HUES48 (cell line): ENCODE data around the gene SEBOX.
A peak's percentile ranks its signal among the peaks of the same experiment; 100 is the strongest.

ENCODE experiments used
- H3K27ac ChIP-seq: one replicate; pipeline ENCODE4 v1.7.0; 2013; ENCODE audit warnings: low read depth, low read length, inconsistent platforms
- H3K27me3 ChIP-seq: 2 replicates; pipeline ENCODE4 v1.6.1; 2013; ENCODE audit warnings: mild to moderate bottlenecking, low read length; ENCODE audit not compliant: control insufficient read depth, insufficient read depth
- H3K36me3 ChIP-seq: 2 replicates; pipeline ENCODE4 v1.6.1; 2013; ENCODE audit warnings: low read length; ENCODE audit not compliant: control insufficient read depth, insufficient read depth
- H3K4me1 ChIP-seq: 2 replicates; pipeline ENCODE4 v1.6.1; 2013; ENCODE audit warnings: mild to moderate bottlenecking, low read length; ENCODE audit not compliant: control insufficient read depth, insufficient read depth
- H3K4me3 ChIP-seq: 2 replicates; pipeline ENCODE4 v1.5.1; 2013; ENCODE audit warnings: mild to moderate bottlenecking, low read depth, low read length
- H3K9ac ChIP-seq: 2 replicates; pipeline ENCODE4 v1.6.1; 2013; ENCODE audit warnings: mild to moderate bottlenecking, low read depth, low read length, moderate library complexity
- H3K9me3 ChIP-seq: 2 replicates; pipeline ENCODE4 v1.6.1; 2013; ENCODE audit warnings: low read length; ENCODE audit not compliant: control insufficient read depth, insufficient read depth

Gene SEBOX

DNA sequence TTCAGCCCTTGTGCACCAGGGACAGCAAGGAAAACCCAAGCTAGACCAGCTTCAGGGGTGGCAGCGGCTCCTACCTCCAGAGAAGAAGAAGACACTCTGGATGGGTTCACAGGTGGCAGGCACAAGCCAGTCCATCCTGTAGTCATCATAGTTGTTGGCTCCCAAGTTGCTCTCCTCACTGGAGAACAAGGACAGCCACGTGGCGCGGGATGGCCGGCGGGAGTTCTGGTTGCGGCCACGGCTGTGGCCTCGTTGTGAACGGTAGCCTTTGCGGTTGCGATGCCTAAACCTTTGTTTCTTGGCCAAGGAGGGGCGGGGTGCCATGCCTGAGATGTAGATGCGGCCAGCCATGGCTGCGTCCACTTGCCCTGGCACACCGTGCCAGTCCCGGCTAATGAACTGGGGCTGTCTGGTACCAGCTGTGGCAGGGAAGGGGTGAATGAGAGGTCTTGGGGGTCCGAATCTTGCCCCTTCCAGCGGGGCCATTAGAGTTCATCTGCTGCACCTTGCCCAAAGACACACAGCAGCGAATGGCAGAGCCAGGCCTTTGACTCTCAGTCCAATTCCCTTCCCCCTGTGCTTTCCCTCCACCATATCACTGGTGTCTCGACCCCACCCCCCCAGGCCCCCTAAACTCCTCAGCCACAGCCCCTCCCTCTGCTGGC, 2.8 kb upstream of the SEBOX start:
- Histone ChIP-seq H3K9ac (no peak overlapping the region), H3K27me3 (peaks cover 10% of the 10 kb centered on the region), H3K27ac (no peak overlapping the region), H3K4me1 (peaks cover 17% of the 10 kb centered on the region), H3K4me3 (no peak overlapping the region), H3K36me3 (peaks cover 11% of the 10 kb centered on the region), H3K9me3 (no peaks in the 10 kb centered on the region)

DNA sequence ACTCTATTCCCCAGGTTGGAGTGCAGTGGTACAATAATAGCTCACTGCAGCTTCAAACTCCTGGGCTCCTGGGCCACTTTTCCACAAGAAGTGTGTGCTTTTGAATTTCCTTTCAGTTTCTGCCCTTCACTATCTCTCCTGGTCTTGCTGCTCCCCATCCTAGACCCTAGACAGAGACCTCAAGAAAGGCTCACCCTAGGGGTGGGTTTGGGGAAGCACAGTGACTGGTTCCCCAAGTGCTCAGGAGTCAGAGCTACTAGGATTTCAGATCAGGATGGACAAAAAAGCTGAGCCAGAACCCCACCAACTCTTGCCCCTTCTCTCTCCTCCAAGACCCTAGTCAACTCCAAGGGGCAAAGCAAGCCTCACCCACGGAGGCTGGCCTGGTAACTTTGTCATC, 1.6 kb upstream of the SEBOX start:
- H3K27ac ChIP-seq, result no peak overlapping the region
- no peak overlapping the region for H3K4me3 ChIP-seq
- H3K27me3 ChIP-seq, result no peaks in the 10 kb centered on the region
- H3K9ac ChIP-seq, result no peak overlapping the region
- H3K4me1 ChIP-seq, result peaks cover 14% of the 10 kb centered on the region
- no peaks in the 10 kb centered on the region for H3K9me3 ChIP-seq
- peaks cover 22% of the 10 kb centered on the region for H3K36me3 ChIP-seq

DNA sequence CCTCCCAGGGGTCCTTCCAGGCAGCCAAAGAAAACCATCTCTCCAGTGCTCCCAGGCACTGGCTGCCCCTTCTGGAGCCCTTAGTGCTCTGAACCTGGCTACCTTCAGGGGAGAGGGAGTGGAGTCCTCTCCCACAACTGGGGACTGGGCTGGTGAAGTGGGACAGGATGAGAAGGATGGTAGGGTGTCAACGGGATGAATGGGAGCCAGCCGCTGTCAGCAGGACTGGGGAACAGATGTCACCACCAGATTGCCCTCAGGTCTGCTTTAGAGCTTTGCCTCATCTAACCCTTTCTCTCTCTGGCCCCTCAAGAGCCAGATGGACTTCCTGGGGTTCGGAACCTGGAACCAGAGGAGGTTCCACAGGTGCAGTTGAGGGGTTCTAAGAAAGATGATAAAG, 488 bp upstream of the SEBOX start:
- Histone ChIP-seq H3K36me3 (peaks cover 34% of the 10 kb centered on the region), H3K27me3 (no peaks in the 10 kb centered on the region), H3K9me3 (no peaks in the 10 kb centered on the region), H3K9ac (no peak overlapping the region), H3K27ac (no peak overlapping the region), H3K4me1 (peaks cover 7% of the 10 kb centered on the region), H3K4me3 (no peak overlapping the region)

DNA sequence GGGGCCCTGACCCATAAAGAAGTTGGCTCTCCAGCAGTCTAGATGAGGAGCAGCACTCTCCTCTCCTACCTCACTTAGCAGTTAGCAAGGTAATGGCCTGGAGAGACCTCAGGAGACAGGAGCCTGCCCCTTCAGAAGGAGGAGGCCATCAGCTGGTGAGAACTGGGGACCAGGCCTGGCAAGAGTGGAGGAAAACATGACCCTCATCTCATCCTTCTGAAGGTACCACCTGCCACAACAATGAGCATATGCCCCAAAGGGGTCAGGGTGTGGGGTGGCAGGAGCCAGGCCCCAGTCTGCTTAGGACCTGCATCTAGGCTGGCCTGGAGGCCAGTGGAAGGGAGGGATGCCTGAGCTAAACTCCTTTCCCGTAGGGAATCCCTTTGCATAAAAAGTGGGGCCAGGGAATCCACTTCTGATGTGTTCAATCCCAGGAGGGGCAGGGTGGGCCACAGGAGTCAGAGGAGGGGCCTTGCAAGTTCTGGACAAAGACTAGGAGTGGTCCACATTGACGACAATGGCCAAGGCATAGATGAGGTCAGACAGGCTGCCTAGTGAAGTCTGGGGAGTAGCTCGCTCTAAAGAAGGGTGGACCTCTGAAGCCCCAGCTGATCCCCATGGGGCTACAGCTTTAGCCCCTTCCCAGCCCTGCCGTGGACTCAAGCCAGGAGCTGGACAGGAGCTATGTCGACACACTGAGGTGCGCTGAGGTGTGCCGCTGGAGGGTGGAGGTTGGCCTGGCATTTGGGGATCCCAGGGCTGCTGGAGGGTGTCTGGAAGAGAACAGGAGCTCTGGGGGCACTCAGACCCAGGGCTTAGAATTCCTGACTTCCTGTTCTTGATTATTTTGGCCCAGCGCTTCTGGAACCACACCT, 986 bp downstream of the SEBOX start:
- H3K27ac ChIP-seq, result no peak overlapping the region
- peaks cover 45% of the 10 kb centered on the region for H3K36me3 ChIP-seq

DNA sequence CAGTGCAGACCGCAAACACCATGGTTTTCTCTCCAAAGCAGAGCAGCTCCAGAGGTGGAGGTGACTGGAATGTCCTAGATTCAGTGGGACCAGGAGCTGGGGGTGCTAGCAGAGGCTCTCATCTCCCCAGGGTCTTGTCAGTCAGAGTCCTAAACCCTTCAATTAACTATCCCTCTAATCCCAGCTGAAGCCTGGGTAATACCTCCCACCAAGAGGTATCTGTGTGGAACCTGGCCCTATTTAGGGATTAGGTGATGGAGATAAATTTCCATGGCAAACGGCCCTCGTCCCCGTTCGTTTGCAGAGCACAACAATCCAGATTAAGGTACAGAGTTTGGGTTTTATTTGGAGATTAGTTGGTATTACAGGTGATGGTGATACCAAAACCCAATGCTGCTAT, 1.8 kb downstream of the SEBOX start:
- Histone ChIP-seq H3K27me3 (no peaks in the 10 kb centered on the region), H3K4me3 (no peak overlapping the region), H3K9me3 (no peaks in the 10 kb centered on the region), H3K4me1 (peaks cover 3% of the 10 kb centered on the region; the same call in 1 of the 2 replicates), H3K27ac (no peak overlapping the region), H3K36me3 (peaks cover 45% of the 10 kb centered on the region), H3K9ac (no peak overlapping the region)

More for the DNA sequence above, 986 bp downstream of the SEBOX start:
- no peak overlapping the region for H3K9ac ChIP-seq
- no peaks in the 10 kb centered on the region for H3K9me3 ChIP-seq
- H3K27me3 ChIP-seq, result no peaks in the 10 kb centered on the region
- H3K4me1 ChIP-seq, result no peaks in the 10 kb centered on the region
- H3K4me3 ChIP-seq, result no peak overlapping the region

DNA sequence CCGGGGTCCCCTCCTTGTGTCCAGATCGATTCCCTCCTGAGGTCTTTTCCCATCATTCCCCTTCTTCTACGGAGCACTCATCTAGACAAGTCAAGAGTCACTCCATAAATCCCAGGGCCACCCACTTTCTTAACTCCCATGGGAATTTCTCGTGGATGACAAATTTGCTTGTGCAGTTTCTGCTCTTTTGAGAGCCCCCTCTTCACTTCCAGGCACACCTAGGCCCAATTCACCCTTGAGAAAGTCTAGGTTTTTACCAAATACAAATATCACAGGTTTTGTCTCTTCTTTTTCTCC, 7.2 kb downstream of the SEBOX start:
- Histone ChIP-seq H3K4me1 (peaks cover 8% of the 10 kb centered on the region; the same call in 1 of the 2 replicates), H3K27ac (peak overlapping the region; percentile 73), H3K27me3 (no peaks in the 10 kb centered on the region), H3K36me3 (peaks cover 59% of the 10 kb centered on the region), H3K9ac (peak overlapping the region; percentile 86), H3K9me3 (no peaks in the 10 kb centered on the region), H3K4me3 (peak overlapping the region; percentile 91)

DNA sequence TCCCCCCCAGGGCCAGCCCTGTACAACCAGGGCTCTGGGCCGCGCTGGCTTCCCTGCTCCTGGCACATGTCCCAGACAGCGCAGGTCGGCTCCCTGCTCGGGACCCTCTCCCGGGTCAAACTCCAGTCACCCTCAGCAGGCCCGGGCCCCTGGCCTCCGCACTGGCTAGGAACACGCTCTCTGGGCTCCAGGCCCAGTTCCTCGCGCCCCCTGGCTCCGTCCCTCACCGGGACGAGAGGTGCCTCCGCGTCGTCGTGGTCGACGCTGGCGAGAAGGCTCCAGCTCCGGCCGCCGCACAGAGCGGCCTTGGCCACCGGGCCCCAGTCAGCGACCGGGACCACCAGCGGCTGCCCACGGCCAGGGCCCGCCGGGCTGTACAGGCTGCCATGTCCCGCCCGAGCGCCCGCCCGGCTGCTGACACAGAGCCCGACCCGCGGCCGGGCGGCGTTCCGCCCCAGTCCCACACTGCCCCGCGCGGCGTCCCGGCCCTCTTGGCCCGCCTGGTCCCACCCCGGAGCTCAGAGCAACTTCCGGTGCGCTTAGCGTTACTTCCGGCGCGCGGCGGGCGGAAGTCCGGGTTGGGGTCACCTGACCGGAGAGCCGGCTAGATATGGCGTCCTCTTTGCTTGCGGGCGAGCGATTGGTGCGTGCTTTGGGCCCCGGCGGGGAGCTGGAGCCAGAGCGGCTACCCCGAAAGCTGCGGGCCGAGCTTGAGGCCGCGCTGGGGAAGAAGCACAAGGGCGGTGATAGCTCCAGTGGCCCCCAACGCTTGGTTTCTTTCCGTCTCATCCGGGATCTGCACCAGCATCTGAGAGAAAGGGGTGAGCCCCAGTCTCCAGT, 7.7 kb downstream of the SEBOX start, which contains the start of gene POLDIP2:
Gene POLDIP2 (minus strand): TSS at position 467 of the 840 bp plus-strand sequence. CDS start 79 bp downstream, at position 388.
- H3K36me3 ChIP-seq, result peaks cover 57% of the 10 kb centered on the region
- H3K9me3 ChIP-seq, result no peaks in the 10 kb centered on the region
- H3K9ac ChIP-seq, result peak within 1 kb of the TSS; percentile 86
- no peaks in the 10 kb centered on the region for H3K27me3 ChIP-seq
- H3K4me3 ChIP-seq, result peak within 1 kb of the TSS; percentile 91
- H3K4me1 ChIP-seq, result peaks cover 8% of the 10 kb centered on the region; the same call in 1 of the 2 replicates
- peak within 1 kb of the TSS; percentile 73 for H3K27ac ChIP-seq

DNA sequence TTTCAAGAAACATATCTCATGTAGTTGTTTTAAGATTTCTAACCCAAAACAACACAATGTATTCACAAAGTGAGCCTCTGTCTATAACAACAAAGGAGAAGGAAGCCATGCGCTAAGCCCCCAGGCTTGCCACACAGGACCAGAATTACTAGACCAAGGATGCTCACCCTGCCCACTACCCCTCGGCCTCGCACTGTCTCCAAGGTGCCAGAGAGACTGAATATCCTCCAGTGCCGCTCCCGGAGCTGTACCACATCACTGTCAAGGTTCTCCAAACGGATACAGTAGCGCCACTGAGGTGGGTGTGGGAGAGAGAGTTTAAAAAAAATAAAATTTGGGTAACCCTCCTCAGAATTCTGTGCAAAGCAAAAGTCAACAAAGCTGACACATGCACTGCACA, 14.7 kb downstream of the SEBOX start:
- Histone ChIP-seq H3K9me3 (no peaks in the 10 kb centered on the region), H3K36me3 (peaks cover 95% of the 10 kb centered on the region), H3K4me1 (peaks cover 16% of the 10 kb centered on the region), H3K27me3 (no peaks in the 10 kb centered on the region), H3K27ac (no peak overlapping the region), H3K4me3 (no peak overlapping the region), H3K9ac (no peak overlapping the region)

DNA sequence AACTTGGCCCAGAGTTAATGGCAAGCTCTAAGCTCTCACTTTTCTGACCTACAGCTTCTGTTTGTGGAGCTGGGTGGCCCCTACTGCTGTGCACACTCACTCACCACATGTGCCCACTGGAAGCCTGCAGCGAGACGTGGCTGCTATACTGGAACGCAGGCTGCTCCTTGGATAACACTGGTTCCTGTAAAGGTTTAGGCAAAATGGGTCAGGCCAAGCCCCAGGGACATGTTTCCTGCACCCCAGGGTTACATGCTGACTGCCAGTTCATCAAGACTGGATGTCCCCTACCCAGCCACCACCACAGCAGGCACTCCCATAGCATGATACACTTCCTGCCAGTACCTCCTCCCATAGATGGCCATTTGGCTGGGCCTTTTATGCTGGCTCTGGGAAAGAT, 16.0 kb downstream of the SEBOX start:
- H3K4me1 ChIP-seq, result peaks cover 16% of the 10 kb centered on the region
- no peak overlapping the region for H3K4me3 ChIP-seq
- H3K27me3 ChIP-seq, result no peaks in the 10 kb centered on the region
- H3K36me3 ChIP-seq, result peaks cover 95% of the 10 kb centered on the region
- no peak overlapping the region for H3K27ac ChIP-seq
- H3K9ac ChIP-seq, result no peak overlapping the region
- no peaks in the 10 kb centered on the region for H3K9me3 ChIP-seq

DNA sequence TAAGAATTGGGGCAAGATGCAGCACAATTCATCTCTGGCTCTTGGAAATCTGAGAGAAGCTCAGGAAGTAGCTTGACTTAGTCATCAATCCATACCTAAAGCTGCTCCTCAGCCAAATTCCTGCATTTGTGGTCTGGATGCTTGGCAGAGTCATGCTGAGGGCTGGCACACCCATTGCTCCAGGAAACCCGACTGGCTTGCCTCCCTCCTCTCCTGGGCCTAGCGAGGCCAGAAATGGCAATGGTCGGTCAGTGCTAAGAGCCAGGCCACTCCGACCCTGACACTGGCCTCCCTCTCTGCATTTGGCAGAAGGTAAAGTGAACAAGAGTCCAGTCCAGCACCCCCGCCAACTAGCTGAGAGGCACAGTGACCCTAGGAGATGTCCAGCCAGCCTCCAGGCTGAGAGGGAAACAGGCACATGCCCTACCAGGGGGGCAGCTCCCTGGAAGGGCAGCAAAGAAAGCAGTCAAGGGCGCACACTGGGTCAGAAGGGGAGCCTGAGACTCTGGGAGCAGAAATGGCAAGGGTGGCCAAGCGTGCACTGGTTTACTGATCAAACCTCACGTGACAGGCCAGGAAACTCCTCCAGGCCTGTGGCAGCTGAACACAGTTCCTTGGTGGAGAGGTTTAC, 17.6 kb downstream of the SEBOX start:
- Histone ChIP-seq H3K27me3 (no peaks in the 10 kb centered on the region), H3K27ac (peak overlapping the region; percentile 86), H3K36me3 (peaks cover 95% of the 10 kb centered on the region), H3K9ac (no peak overlapping the region), H3K9me3 (no peaks in the 10 kb centered on the region), H3K4me3 (no peak overlapping the region), H3K4me1 (peaks cover 16% of the 10 kb centered on the region)
